GM12878 (cell line): ENCODE data around the gene CRTAP. TPM values are rescaled to one million over a fixed set of nuclear protein-coding genes. Genes with fewer than 3 reads are reported as not detected.

Experiments
- ATAC-seq: fragments of 200-7000 bp; cut with Tn5 transposase; 3 replicates; pipeline ENCODE4 v1.9.1; 2020; ENCODE audit warnings: mild to moderate bottlenecking, moderate library complexity
- BruUV-seq: library from RNA; stranded (reverse); fragments of 400-500 nt; replicated peaks from 2 replicates; lab custom pipeline; 2021; lab: Mats Ljungman, UMichigan
- CTCF ChIA-PET: fragments of 300-600 bp; sonication (Branson Sonifier 250); formaldehyde crosslinking; extraction: SDS; loops from one replicate; lab custom pipeline; 2021; ENCODE audit warnings: inconsistent platforms; lab: Yijun Ruan, JAX
- POLR2A ChIA-PET: fragments of 350-600 bp; formaldehyde crosslinking; extraction: SDS; loops from one replicate; lab custom pipeline; 2021; ENCODE audit warnings: inconsistent platforms; lab: Charles Lee
- RAD21 ChIA-PET: fragments of 300-600 bp; sonication (Branson Sonifier 250); formaldehyde crosslinking; loops from one replicate; lab custom pipeline; 2023; ENCODE audit warnings: antibody characterized with exemption; ENCODE audit not compliant: unreplicated experiment; lab: Charles Lee
- SMC1A ChIA-PET: fragments of 300-600 bp; sonication (Branson Sonifier 250); formaldehyde crosslinking; loops from one replicate; lab custom pipeline; 2023; ENCODE audit not compliant: unreplicated experiment, uncharacterized antibody; lab: Charles Lee
- DNase-seq: peaks from one replicate; pipeline ENCODE4 v3.0.0-alpha.2; 2011; ENCODE audit warnings: low read depth, low spot score
- FAIRE-seq: peaks from 3 replicates; lab custom pipeline; 2011; peaks lifted over from hg19 to GRCh38; lab: Jason Lieb, UNC
- H2AFZ ChIP-seq: 2 replicates; pipeline ENCODE4 v1.6.0; 2011; ENCODE audit warnings: low read depth, low read length, control low read depth; ENCODE audit not compliant: control insufficient read depth
- H3K27ac ChIP-seq: 2 replicates; pipeline ENCODE4 v1.5.1; 2011; ENCODE audit warnings: control low read depth; ENCODE audit not compliant: control insufficient read depth, insufficient read depth
- H3K27me3 ChIP-seq, 2 experiments: replicated peaks in 1 of 2; 2 replicates each; pipeline versions ENCODE4 v1.6.0 to v1.6.1; 2011; ENCODE audit warnings: low read length in 1 of 2; ENCODE audit not compliant: control insufficient read depth in 2 of 2, insufficient read depth in 2 of 2
- H3K36me3 ChIP-seq, 2 experiments: 2 replicates each; pipeline ENCODE4 v1.5.1; 2011; ENCODE audit warnings: low read length in 1 of 2; ENCODE audit not compliant: control insufficient read depth in 2 of 2, insufficient read depth in 2 of 2
- H3K4me1 ChIP-seq: 2 replicates; pipeline ENCODE4 v1.6.1; 2011; ENCODE audit warnings: mild to moderate bottlenecking, low read length, moderate library complexity, mixed read lengths; ENCODE audit not compliant: control insufficient read depth, insufficient read depth
- H3K4me2 ChIP-seq: 2 replicates; pipeline ENCODE4 v1.6.0; 2011; ENCODE audit warnings: control low read depth; ENCODE audit not compliant: control insufficient read depth, insufficient read depth
- H3K4me3 ChIP-seq: fragments of 200-600 bp; sonication (generic); 2 replicates; pipeline ENCODE4 v1.5.1; 2016
- H3K79me2 ChIP-seq: 2 replicates; pipeline ENCODE4 v1.6.0; 2011; ENCODE audit warnings: low read length; ENCODE audit not compliant: control insufficient read depth, insufficient read depth
- H3K9ac ChIP-seq: 2 replicates; pipeline ENCODE4 v1.8.0; 2011; ENCODE audit warnings: low read length, control low read depth, mixed read lengths; ENCODE audit not compliant: control insufficient read depth, insufficient read depth
- H3K9me3 ChIP-seq: replicated peaks from 3 replicates; pipeline ENCODE4 v1.5.1; 2011; ENCODE audit warnings: mild to moderate bottlenecking, low read length; ENCODE audit not compliant: control insufficient read depth, insufficient read depth
- H4K20me1 ChIP-seq: 2 replicates; pipeline ENCODE4 v1.6.0; 2011; ENCODE audit not compliant: control insufficient read depth, insufficient read depth
- E4F1 ChIP-seq: fragments of 450-650 bp; IDR thresholded peaks from 2 replicates; pipeline ENCODE4 v1.6.1; 2018; ENCODE audit warnings: borderline replicate concordance, mild to moderate bottlenecking; ENCODE audit not compliant: partially characterized antibody
- ESRRA ChIP-seq: IDR thresholded peaks from 2 replicates; pipeline ENCODE4 v1.6.1; 2012; ENCODE audit warnings: mild to moderate bottlenecking, low read length, improper control_type of control experiment
- EZH2 ChIP-seq: IDR thresholded peaks from 2 replicates; pipeline ENCODE4 v1.6.1; 2012; ENCODE audit warnings: low read depth, mild to moderate bottlenecking, control low read depth, inconsistent platforms, low read length, borderline replicate concordance; ENCODE audit not compliant: control insufficient read depth
- KDM1A ChIP-seq: fragments of 200-600 bp; sonication (generic); IDR thresholded peaks from 2 replicates; pipeline ENCODE4 v1.6.1; 2016; ENCODE audit warnings: borderline replicate concordance
- PRDM15 ChIP-seq: fragments of 450-650 bp; formaldehyde crosslinking; IDR thresholded peaks from 2 replicates; pipeline ENCODE4 v1.4.0; 2020; ENCODE audit warnings: mild to moderate bottlenecking, moderate library complexity
- RBBP5 ChIP-seq: fragments of 200-600 bp; sonication (generic); conservative IDR thresholded peaks from 2 replicates; pipeline ENCODE4 v1.6.1; 2016
- SREBF1 ChIP-seq: IDR thresholded peaks from 2 replicates; pipeline ENCODE4 v1.6.1; 2012; ENCODE audit warnings: mild to moderate bottlenecking, low read length
- WRNIP1 ChIP-seq: IDR thresholded peaks from 2 replicates; pipeline ENCODE4 v1.6.1; 2011; ENCODE audit warnings: low read depth, low read length, improper control_type of control experiment, borderline replicate concordance
- WGBS: methylation state at CpG from one replicate; pipeline ENCODE4 v1.1.6; 2016; ENCODE audit warnings: low lambda C conversion rate; ENCODE audit not compliant: insufficient replicate concordance, insufficient coverage; ENCODE audit errors: missing lambda C conversion rate; 5-methylcytosine and 5-hydroxymethylcytosine counted together
- in situ Hi-C: fragments of 300-500 bp; cut with MboI; formaldehyde crosslinking; loops from 9 replicates; pipeline ENCODE4 v1.14.3; 2018; ENCODE audit warnings: mixed read lengths
- intact Hi-C: fragments of 100-400 bp; cut with micrococcal nuclease; formaldehyde crosslinking; loops from one replicate; pipeline ENCODE4 v1.14.2; 2022; ENCODE audit not compliant: unreplicated experiment
- polyA plus RNA-seq, 11 experiments: library from polyadenylated mRNA; depleted of rRNA in 4 of 11; unstranded in 6 of 11; stranded (reverse) in 5 of 11; fragments of >200 nt; fragmentation: Nextera tagmentation in 4 of 11; fragmentation: Illumina TruSeq in 1 of 11; extraction: Ambion mirVana in 4 of 11; extraction: Trizol in 1 of 11; gene quantifications; 1 replicate in 1 of 11; 2 replicates in 10 of 11; pipeline versions ENCODE4 v1.2.1 to v1.2.3, GENCODE V29; 2011 to 2016; ENCODE audit warnings: inconsistent platforms in 2 of 11, missing spikeins in 2 of 11, low read depth in 1 of 11
- total RNA-seq, 4 experiments: library from RNA; depleted of rRNA in 3 of 4; stranded (reverse); fragments of >200 nt in 3 of 4; fragmentation: Illumina TruSeq in 1 of 4; extraction: Trizol in 1 of 4; gene quantifications; 2 replicates each; pipeline versions ENCODE4 v1.2.1 to v1.2.3, GENCODE V29; 2013 to 2021

Gene CRTAP
- total and polyA plus RNA-seq, 10 of the 15 experiments (the other 5 are each of a cell fraction or from before 2014, with no cell fraction given) = 6.0 to 42.3 (median 23.3) TPM

- Histone ChIP-seq H3K79me2 (no peaks in the 10 kb centered on the region), H3K36me3 (peaks cover 0 to 5% of the 10 kb centered on the region in 2 experiments; a peak in 3 of 4 replicates), H3K27ac (no peak overlapping the region), H3K9ac (no peak overlapping the region), H3K27me3 (no peaks in the 10 kb centered on the region), H3K9me3 (no peaks in the 10 kb centered on the region), H4K20me1 (no peaks in the 10 kb centered on the region; the same call in 1 of the 2 replicates)
- intact Hi-C loops = loop anchor here (10.0 kb wide), 1 partner anchor 341 kb away; no protein-coding TSS in a partner anchor
- FAIRE-seq = no peak
- DNase-seq = no peak
- BruUV-seq = no TSS peak
- ChIA-PET RAD21 (interaction anchor here (0.6 to 5.2 kb wide), 4 partner anchors 15 to 487 kb away, joined by 3 to 67 read pairs (median 4); partner anchors contain the start of gene CCR4), CTCF (interaction anchor here (0.8 to 9.0 kb wide), 6 partner anchors 11 to 297 kb away, joined by 3 to 182 read pairs (median 12); partner anchors contain the start of gene CCR4), POLR2A (no interaction called here)
- in situ Hi-C loops = no loop called here
- TF ChIP-seq EZH2 (no peak), KDM1A (no peak), WRNIP1 (no peak), E4F1 (no peak), SREBF1 (no peak), RBBP5 (no peak), PRDM15 (CRISPR knock-in tag) (no peak), ESRRA (no peak)
- TF ChIP-seq, all 136 proteins: peak for 0
- Histone ChIP-seq H2AFZ (no peak overlapping the region), H3K4me2 (no peak overlapping the region), H3K4me1 (no peaks in the 10 kb centered on the region), H3K4me3 (no peak overlapping the region)
- ATAC-seq = no peak
- 100% methylated on average over 4 of the region's 6 CpGs for WGBS
- SMC1A ChIA-PET = interaction anchor here (1.2 to 4.9 kb wide), 3 partner anchors 9 to 366 kb away, joined by 3 to 92 read pairs (median 21); partner anchors contain the start of gene CCR4
These were observed 37.8 kb upstream of the CRTAP start for GRCh38 chr3:33075995-33076394.
